Endometrial microvascular endothelial cells (primary cell): ENCODE data around the gene USP31. TPM values are rescaled to one million over a fixed set of nuclear protein-coding genes. Genes with fewer than 3 reads are reported as not detected.
"Not testable (repeated sequence)": the region's sequence is repeated elsewhere in the genome, so short reads cannot be mapped to it uniquely, and the experiment has no call there.

Experiments used
- in situ Hi-C: cut with HindIII; loops from 2 replicates; pipeline ENCODE4 v1.10.0; 2017; ENCODE audit warnings: low sequenced_read_pairs, low pct_unique_long_range_greater_than_20kb; ENCODE audit errors: inconsistent ontology term
- total RNA-seq: library from RNA; depleted of rRNA; stranded (reverse); fragments of >200 nt; gene quantifications from one replicate; pipeline ENCODE4 v1.2.3, GENCODE V29; 2015; ENCODE audit errors: inconsistent ontology term

USP31 gene
- total RNA-seq, 1 donor from 2014 or later = 12.7 TPM

DNA sequence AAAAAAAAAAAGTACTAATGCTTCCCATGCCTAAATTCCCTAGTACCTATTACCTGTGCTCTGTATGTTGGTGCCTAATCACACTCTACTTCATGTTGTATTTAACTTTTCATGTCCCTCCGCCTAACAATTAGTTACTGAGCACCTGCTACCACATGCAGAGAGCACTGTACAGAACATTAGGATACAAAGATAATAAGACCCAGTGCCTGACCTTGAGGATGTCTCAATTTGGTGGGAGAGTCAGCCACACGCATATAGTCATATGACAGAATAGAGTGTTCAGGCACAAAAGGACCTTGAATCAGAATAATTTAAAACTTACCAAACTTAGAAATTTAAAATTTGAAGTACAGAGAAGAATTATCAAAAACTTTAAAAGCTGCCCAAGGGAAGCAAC is 42.1 kb downstream of the USP31 start:
- in situ Hi-C loops = no loop called here

DNA sequence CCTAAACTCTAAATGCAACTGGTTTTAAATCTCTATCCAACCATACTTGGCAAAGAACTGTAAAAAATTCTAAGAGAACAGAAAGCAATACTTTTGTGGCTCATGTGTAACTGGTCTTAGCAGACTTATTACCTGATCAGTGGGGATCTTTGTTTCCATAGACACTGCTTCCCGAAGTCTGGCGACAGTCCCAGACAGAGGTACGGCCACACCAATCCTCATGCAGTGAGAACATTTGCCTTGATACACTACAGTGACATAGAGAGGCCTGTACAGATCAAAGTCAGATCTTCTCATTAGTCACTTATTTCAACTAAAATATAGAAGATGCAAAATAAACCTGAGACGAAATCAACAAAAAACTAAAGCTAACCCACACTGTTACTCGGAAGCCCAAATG is 43.9 kb downstream of the USP31 start:
- in situ Hi-C loops = no loop called here

DNA sequence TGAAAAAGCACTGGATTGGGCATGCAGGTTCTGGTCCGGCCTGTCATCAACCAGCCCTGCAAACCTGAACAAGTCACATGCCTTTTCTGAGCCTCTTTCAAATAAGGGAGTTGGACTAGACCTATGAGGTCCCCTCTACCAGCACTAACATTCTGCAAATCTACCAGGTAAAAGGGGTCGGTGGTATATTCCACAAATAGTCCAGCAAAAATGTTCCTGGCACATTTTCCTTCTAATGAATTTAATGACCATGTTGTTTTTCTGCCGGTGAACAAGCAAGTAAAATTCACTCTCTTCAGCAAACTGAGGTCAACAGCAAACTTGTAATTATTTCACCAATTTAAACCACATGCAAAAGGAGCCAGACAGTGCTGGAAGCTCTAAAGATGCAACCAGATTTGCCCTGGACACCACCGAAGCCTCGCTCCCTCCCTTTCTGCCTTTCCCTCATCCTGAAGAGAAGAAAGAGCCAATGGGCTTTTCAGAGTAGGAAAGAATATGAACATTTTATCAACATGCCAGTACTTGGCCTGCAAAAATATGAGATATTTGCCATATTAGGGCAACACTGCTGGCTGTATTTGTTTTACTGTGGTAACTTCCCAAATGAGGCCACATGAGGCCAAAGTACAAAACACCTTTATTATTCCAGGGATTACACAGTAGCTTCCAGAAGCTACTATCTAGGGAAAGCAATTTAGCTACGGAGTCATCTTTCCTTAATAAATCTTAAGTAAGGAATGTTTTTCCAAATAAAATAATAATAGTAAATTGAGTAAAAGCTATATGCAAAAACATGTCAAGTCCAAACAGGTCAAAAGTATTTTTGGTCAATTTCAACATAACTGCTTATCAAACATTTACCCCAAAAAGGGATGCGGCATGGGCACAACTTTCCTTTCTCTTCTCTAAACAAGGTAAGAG is 45.0 kb downstream of the USP31 start:
- in situ Hi-C loops = no loop called here

DNA sequence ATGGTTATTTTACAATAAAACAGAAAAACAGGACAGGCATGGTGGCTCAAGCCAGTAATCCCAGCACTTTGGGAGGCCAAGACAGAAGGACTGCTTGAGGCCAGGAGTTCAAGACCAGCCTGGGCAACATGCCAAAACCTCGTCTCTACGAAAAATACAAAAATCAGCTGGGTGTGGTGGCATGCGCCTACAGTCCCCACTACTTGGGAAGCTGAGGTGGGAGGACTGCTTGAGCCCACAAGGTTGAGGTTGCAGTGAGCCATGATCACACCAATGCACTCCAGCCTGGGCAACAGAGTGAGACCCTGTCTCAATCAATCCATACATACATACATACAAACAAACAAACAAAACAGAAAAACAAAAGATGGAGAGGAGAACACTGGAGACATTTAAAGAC is 45.6 kb downstream of the USP31 start:
- in situ Hi-C loops = no loop called here

DNA sequence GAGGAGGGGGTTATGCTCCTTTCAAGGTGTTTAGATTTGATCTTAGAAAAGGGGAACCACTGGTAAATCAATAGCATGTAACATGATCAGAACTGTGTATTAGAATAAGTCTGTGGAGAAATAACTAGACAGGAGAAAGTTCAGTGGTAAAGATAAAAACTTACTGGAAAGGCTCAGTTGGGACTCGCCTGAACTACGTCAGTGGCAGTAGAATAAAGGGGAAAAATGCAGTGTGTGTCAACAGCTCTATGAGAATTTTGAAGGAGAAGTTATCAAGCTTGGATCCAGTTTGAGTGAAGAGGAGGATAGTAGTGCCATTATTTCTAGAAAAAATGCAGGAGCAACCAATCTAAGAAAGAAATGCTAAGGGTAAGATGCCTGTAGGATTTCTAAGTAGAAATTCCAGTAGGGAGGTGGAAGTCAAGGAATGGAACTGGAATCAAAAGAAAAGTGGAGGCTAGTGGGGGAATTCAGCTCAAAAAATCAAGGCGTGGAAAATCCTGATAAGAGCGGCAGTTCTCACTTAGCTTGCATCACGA is 48.2 kb downstream of the USP31 start:
- in situ Hi-C loops = no loop called here

DNA sequence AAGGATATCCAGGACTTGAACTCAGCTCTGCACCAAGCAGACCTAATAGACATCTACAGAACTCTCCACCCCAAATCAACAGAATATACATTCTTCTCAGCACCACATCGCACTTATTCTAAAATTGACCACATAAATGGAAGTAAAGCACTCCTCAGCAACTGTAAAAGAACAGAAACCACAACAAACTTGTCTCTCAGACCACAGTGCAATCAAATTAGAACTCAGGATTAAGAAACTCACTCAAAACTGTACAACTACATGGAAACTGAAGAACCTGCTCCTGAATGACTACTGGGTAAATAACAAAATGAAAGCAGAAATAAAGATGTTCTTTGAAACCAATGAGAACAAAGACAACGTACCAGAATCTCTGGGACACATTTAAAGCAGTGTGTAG is 52.8 kb downstream of the USP31 start:
- in situ Hi-C loops = not testable (repeated sequence)

DNA sequence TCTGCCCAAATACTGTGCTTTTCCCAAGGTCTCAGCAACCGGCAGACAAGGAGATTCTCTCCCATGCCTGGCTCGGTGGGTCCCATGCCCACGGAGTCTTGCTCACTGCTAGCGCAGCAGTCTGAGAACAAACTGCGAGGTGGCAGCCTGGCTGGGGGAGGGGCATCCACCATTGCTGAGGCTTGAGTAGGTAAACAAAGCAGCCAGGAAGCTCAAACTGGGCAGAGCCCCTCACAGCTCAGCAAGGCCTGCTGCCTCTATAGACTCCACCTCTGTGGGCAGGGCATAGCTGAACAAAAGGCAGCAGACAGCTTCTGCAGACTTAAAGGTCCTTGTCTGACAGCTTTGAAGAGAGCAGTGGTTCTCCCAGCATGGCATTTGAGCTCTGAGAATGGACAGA is 55.1 kb downstream of the USP31 start:
- in situ Hi-C loops = not testable (repeated sequence)

DNA sequence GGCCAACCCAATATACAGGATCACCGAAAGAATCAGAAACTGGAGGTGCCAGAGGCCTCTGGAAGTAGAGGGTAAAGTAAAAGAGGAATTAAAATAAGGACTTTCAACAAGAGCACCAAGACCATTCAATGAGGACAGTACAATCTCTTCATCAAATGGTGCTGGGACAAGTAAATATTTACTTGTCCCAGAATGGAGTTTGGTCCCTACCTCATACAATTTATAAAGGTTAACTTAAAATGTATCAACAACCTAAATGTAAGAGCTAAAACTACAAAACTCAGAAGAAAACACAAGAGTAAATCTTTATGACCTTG is 56.5 kb downstream of the USP31 start:
- in situ Hi-C loops = no loop called here

DNA sequence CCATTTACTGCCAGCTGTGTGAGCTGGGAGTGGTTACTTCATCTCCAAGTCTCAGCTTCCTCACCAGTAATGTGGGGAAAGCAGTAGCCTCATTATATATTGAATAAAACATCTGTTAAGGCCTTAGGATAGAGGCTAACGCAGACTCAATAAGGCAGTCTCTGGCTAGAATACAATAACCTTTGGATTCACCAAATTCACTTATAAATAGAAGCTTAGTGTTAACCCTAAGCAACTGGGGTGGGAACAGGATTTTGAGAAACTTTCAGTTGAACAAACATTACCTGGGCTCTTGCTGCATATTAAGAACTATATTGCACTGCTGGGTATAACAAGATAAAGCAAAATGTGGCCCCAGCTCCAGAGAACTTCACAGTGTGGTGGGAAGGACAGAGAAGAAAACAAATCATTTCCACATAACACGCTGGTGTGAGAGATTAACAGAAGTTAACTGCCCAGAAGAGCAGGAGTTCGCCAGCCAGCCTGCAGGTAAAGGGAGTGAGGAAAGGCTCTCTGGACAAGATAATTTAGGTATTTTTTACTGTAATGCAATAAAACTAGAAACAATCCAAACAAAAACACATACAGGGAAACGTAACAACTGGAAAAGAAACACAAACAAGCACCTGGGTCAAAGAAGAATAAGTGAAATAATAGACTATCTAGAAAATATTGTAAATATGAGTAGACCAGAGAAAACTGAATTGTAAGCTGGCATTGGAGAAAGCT is 57.0 kb downstream of the USP31 start:
- in situ Hi-C loops = no loop called here

DNA sequence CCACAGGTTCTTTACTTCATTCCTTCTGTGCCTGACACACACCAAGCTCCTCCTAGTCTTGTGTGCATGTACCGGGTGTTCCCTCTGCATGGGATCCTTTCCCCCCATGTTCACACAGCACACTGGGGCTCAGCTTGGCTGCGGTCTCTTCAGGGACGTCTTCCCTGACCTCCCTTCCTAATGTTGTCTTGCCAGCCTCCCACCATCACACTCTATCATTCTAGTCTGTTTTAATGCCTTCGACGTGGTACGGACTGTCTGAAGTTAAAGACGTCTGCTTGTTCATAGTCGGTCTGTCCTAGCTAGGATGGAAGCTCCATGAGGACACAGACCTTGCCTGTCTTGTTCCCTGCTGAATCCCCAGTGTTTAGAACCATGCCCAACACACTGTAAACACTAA is 60.1 kb downstream of the USP31 start:
- in situ Hi-C loops = no loop called here

DNA sequence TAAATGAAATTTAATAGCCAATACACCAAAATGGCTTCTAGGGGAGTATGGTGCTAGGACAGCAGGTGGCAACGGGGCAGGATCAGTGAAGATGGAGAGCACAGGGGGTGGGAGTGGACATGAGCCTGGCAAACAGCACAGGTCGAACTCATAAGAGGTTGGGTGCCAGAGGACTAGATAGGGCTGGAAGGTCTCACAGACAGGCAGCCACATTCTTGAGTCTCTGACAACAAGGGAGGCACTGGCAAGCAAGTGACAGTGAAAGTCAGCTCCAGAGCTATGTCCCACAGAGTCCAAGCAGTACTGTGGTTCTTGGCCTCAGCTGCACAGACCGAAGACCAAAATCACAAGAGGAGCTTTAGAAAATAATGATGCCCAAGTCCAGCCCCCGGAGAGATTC is 61.2 kb downstream of the USP31 start:
- in situ Hi-C loops = no loop called here

DNA sequence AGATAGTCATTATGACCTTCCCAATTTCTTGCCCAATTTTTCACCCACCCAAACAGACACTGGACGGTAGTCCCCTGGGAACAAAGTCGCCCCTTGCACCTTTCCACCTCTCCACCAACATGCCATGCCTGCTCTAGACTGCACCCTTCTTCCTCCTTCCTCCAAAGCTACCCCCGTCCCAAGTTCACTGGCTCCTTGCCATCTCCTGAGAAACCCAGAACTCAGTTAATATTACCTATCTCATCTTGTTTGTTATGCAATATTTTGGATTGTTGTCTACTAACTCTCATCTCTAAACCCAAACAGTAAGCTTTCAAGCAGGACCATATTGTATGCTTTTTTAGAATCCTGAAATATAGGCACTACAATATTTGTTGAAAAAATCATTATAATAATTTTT is 63.3 kb downstream of the USP31 start:
- in situ Hi-C loops = no loop called here

DNA sequence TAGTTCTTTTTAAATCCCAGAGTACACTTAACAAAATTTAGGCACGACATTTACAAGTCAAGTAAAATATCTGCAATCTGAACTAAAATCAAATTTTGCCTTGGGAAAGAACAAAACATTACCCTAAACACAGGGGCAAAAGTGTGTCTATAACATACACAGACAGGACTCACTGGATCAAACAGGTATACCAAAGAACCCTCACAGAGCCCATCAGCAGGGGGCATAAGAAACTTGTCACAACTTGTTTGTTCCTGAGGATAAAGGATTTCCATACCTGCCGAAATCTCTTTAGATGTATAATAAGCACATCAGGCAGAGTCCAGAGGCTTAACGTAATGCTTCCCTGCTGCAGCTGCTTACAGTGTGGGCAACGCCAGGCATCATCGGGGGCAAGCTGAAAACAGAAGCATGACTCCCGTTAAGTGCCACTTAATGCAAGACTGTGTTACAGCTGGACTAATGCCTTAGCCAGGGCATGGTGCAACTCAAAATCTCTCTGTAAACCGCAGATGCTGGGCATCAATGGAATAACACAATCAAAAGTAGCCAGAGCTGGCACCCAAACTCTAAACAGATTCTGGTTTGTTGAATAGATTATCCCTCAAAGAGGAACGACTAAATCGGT is 67.0 kb downstream of the USP31 start:
- in situ Hi-C loops = no loop called here

DNA sequence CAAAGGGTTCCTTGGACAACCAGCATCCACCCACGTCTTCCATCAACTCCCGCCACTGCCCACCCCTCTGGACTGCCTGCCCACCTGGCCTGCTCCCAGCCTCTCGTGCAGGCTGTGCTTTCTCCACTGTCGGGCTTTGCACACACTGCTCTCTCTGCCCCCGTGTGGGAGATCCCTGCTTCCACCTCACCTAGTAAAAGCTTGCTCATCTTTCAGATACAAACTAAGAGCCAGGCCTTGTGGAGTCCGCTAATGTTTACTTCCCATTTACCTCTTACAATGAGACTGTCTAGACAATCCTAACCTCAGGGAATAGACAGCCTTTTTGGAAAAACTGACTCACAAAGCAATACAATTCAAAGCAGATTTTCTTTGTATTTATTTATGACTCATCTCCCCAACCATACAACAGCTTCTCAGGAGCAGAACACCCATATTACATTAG is 67.6 kb downstream of the USP31 start:
- in situ Hi-C loops = no loop called here

DNA sequence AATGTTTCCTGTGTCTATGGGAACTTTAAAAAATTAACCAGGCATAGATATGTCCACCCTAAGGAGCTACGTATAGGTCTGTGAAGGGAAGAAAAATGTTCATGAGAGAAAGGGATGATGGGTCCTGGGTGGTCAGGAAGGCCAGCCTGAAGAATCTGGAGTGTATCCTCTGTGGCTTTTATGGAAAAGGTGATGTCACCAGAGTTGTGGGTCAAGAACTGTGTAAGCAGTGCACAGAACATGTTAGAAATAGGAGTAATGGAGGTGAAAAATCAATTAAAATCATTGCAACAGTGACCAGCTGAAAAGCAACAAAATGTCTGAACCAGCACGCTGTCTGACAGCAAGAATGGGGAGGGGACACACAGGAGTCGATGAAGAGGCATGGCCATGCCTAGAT is 68.5 kb downstream of the USP31 start:
- in situ Hi-C loops = no loop called here

DNA sequence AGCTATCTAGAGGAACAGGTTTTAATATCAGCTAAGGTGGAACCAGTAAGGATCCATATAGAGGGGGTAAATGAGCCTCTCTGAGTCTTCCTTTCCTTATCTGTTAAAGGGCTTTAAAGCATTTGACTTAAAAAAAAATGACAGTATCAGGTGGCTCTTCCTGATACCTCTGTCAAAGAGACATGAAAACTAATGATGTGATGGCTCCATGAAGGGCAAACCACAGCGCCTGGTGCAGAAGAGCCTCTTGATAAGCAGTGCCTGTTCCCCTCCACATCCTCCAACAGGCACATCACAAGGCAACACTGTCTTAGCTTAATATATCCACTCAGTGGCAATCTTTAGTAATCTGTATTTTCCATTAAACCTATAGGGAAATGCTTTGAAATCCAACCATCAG is 68.9 kb downstream of the USP31 start:
- in situ Hi-C loops = no loop called here

DNA sequence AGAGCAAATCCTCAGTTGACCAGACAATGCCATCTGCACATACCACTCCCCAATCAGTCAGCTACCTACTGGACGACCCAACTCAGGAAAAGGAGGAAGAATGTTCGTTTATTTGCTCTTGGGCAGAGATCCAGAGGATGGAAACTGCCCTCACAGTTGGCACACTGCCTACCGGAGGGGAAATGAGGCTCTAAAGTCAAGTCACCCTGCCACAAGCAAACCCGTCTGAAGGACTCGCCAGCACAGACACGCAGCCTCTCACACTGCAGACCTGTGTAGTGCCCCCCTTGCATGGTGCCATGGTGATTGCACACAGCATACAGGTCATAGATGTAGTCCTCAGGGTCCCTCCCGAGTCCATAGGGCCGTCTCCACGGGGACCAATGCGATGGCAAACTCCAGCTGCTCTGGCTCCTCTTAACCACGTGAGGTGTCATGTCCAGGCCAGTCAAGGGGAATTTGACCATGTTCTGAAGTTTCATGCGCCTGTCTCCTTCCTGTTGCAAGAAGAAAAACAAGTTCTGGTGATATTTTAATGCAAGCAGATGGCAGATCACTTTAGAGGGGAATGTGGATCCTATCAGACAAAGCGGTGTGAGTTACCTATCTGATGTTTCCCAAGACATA is 69.5 kb downstream of the USP31 start:
- in situ Hi-C loops = no loop called here

DNA sequence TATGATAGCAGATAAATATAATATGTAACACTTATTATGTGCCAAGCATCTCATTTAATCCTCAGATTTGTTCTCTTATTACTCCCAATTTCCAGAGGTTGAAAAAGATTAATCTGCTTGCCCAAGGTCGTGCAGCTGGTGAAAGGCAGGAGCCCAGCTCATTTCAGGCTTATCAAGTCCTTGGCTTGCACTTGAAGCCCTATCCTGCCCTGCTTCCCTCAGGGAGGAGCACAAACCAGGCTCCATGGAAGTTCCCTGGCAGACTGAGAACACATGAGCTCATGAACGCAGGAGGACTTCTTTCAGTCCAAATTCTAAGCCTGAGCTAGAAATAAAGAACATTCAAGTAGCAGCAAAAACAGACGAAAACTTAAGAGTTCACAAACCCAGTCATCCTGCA is 74.8 kb downstream of the USP31 start:
- in situ Hi-C loops = no loop called here
